ENCODE data around the gene NEO1.

DNA sequence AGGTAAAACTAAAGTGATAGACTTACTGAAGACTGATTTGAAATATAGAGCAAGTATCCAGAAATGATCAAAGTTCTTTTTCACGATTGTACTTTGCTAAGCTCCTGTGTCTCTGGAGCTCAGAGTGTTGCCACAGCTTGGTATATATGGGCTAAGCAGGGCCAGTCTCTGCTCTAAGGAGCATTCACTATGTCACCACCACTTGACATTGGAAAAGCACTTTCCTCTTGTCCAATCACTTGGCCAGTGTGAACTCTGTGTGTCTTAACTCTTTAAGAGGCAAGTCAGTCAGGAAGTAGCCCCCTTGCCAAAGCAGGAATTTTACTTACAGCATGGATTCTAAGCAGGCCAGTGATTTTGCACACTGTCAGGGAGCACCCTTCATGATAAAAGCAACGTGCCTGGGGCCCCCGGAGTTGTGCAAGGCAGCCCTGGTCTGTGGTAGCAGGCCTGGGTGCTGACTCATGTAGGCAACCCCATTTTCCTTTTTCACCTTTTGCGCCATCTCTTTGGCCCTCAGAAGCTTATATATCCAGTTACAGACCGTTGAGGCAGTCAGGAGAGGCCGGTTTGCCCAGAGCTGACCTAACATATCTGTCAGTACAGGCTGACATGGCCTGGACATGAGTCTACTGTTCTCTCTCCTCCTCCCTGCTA is 243.5 kb downstream of the NEO1 start:
- TF ChIP-seq, protein P1, sequence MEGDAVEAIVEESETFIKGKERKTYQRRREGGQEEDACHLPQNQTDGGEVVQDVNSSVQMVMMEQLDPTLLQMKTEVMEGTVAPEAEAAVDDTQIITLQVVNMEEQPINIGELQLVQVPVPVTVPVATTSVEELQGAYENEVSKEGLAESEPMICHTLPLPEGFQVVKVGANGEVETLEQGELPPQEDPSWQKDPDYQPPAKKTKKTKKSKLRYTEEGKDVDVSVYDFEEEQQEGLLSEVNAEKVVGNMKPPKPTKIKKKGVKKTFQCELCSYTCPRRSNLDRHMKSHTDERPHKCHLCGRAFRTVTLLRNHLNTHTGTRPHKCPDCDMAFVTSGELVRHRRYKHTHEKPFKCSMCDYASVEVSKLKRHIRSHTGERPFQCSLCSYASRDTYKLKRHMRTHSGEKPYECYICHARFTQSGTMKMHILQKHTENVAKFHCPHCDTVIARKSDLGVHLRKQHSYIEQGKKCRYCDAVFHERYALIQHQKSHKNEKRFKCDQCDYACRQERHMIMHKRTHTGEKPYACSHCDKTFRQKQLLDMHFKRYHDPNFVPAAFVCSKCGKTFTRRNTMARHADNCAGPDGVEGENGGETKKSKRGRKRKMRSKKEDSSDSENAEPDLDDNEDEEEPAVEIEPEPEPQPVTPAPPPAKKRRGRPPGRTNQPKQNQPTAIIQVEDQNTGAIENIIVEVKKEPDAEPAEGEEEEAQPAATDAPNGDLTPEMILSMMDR (IDR thresholded peaks at IDR 0.05; ENCODE audit: low read length), result no peak
- TF ChIP-seq EZH2 (optimal IDR thresholded peaks at IDR 0.05; ENCODE audit: low read depth, low read length), result no peak
